ENCODE data around the gene CRYAB. TPM values are rescaled to one million over a fixed set of nuclear protein-coding genes. Genes with fewer than 3 reads are reported as not detected.
A peak's percentile ranks its signal among the peaks of the same experiment; 100 is the strongest.
"Not testable (repeated sequence)": the region's sequence is repeated elsewhere in the genome, so short reads cannot be mapped to it uniquely, and the experiment has no call there.

Gene CRYAB
- polyA plus RNA-seq, 3 donors from 2014 or later = not detected

GRCh38 chr11:111939836-111940604 lies 28.4 kb upstream of the CRYAB start:
- H3K4me1 Mint-ChIP-seq = peaks cover 21 to 41% of the 10 kb centered on the region in 2 donors
- DNase-seq = no peak
- peaks cover 1 to 4% (median 2%) of the 10 kb centered on the region in 3 donors for H3K27me3 Mint-ChIP-seq (ENCODE audit: low read depth in 3 of 3)
- H3K9me3 Mint-ChIP-seq = no peaks in the 10 kb centered on the region
- H3K4me3 Mint-ChIP-seq = no peak overlapping the region
- H3K36me3 Mint-ChIP-seq = no peaks in the 10 kb centered on the region
- no peak overlapping the region for H3K27ac Mint-ChIP-seq

- H3K27ac Mint-ChIP-seq = peak overlapping the region in 4 of 6 donors; percentile 11 to 84 (median 50)
- DNase-seq = peak in 1 of 3 donors; percentile 25
- H3K27me3 Mint-ChIP-seq (ENCODE audit: low read depth in 3 of 3) = peaks cover 1 to 4% (median 2%) of the 10 kb centered on the region in 3 donors
- H3K9me3 Mint-ChIP-seq = no peaks in the 10 kb centered on the region
- H3K4me1 Mint-ChIP-seq = peaks cover 21 to 41% of the 10 kb centered on the region in 2 donors
- H3K4me3 Mint-ChIP-seq = peak overlapping the region; percentile 61 to 82 (median 79)
- H3K36me3 Mint-ChIP-seq = no peaks in the 10 kb centered on the region
Observed at GRCh38 chr11:111938687-111939160, 27.2 kb upstream of the CRYAB start.

- no peaks in the 10 kb centered on the region for H3K9me3 Mint-ChIP-seq
- H3K27me3 Mint-ChIP-seq (ENCODE audit: low read depth in 3 of 3) = peaks cover 1 to 4% (median 2%) of the 10 kb centered on the region in 3 donors
- H3K4me3 Mint-ChIP-seq = peak overlapping the region; percentile 61 to 82 (median 79)
- no peak for DNase-seq
- peak overlapping the region in 3 of 6 donors; percentile 11 to 84 (median 84) for H3K27ac Mint-ChIP-seq
- no peaks in the 10 kb centered on the region for H3K36me3 Mint-ChIP-seq
- H3K4me1 Mint-ChIP-seq = peaks cover 21 to 42% of the 10 kb centered on the region in 2 donors
Observed at GRCh38 chr11:111937844-111938243, 26.3 kb upstream of the CRYAB start.

GRCh38 chr11:111937461-111937769 lies 25.8 kb upstream of the CRYAB start:
- Mint-ChIP-seq H3K4me3 (peak overlapping the region; percentile 71 to 86 (median 82)), H3K27me3 (ENCODE audit: low read depth in 3 of 3) (peaks cover 1 to 4% (median 4%) of the 10 kb centered on the region in 3 donors), H3K27ac (peak overlapping the region in 2 of 6 donors; percentile 30 to 84), H3K9me3 (no peaks in the 10 kb centered on the region), H3K36me3 (no peaks in the 10 kb centered on the region), H3K4me1 (peaks cover 21 to 46% of the 10 kb centered on the region in 2 donors)
- DNase-seq = no peak

- Mint-ChIP-seq H3K36me3 (no peaks in the 10 kb centered on the region), H3K9me3 (no peaks in the 10 kb centered on the region), H3K27me3 (ENCODE audit: low read depth in 3 of 3) (peaks cover 1 to 4% (median 4%) of the 10 kb centered on the region in 3 donors), H3K27ac (peak overlapping the region in 1 of 6 donors; percentile 18), H3K4me1 (peaks cover 21 to 47% of the 10 kb centered on the region in 2 donors), H3K4me3 (peak overlapping the region; percentile 65 to 86 (median 83))
- DNase-seq = no peak
Observed at GRCh38 chr11:111936040-111936540, 24.5 kb upstream of the CRYAB start.

- Mint-ChIP-seq H3K27ac (peak overlapping the region in 2 of 6 donors; percentile 63 to 72), H3K9me3 (no peaks in the 10 kb centered on the region), H3K4me3 (peak overlapping the region; percentile 0 to 86 (median 51))
Observed at GRCh38 chr11:111935317-111936039, 23.9 kb upstream of the CRYAB start.

GRCh38 chr11:111934306-111934705 lies 22.7 kb upstream of the CRYAB start:
- H3K27me3 Mint-ChIP-seq (ENCODE audit: low read depth in 3 of 3) = peaks cover 1 to 4% (median 4%) of the 10 kb centered on the region in 3 donors
- H3K4me1 Mint-ChIP-seq = peaks cover 21 to 47% of the 10 kb centered on the region in 2 donors
- H3K27ac Mint-ChIP-seq = no peak overlapping the region
- no peaks in the 10 kb centered on the region for H3K9me3 Mint-ChIP-seq
- DNase-seq = no peak
- no peaks in the 10 kb centered on the region for H3K36me3 Mint-ChIP-seq
- no peak overlapping the region for H3K4me3 Mint-ChIP-seq

More at GRCh38 chr11:111935317-111936039, 23.9 kb upstream of the CRYAB start:
- Mint-ChIP-seq H3K4me1 (peaks cover 21 to 47% of the 10 kb centered on the region in 2 donors), H3K36me3 (no peaks in the 10 kb centered on the region), H3K27me3 (ENCODE audit: low read depth in 3 of 3) (peaks cover 1 to 4% (median 4%) of the 10 kb centered on the region in 3 donors)
- no peak for DNase-seq

- no peak overlapping the region for H3K27ac Mint-ChIP-seq
- no peak for DNase-seq
- H3K4me3 Mint-ChIP-seq = no peak overlapping the region
- H3K27me3 Mint-ChIP-seq (ENCODE audit: low read depth in 3 of 3) = peaks cover 1 to 4% (median 4%) of the 10 kb centered on the region in 3 donors
- no peaks in the 10 kb centered on the region for H3K9me3 Mint-ChIP-seq
- H3K36me3 Mint-ChIP-seq = no peaks in the 10 kb centered on the region
- peaks cover 20 to 43% of the 10 kb centered on the region in 2 donors for H3K4me1 Mint-ChIP-seq
Observed at GRCh38 chr11:111933872-111934271, 22.3 kb upstream of the CRYAB start.

- not testable (repeated sequence) for H3K9me3 Mint-ChIP-seq; H3K27me3 Mint-ChIP-seq (ENCODE audit: low read depth in 3 of 3); DNase-seq; H3K27ac Mint-ChIP-seq; H3K4me3 Mint-ChIP-seq; H3K36me3 Mint-ChIP-seq
- peaks cover 13 to 37% of the 10 kb centered on the region in 2 donors for H3K4me1 Mint-ChIP-seq
Observed at GRCh38 chr11:111933176-111933575, 21.6 kb upstream of the CRYAB start.

GRCh38 chr11:111932611-111932950 lies 21.0 kb upstream of the CRYAB start:
- H3K27ac Mint-ChIP-seq = no peak overlapping the region
- peak overlapping the region in 1 of 5 donors; percentile 57 for H3K4me3 Mint-ChIP-seq
- peaks cover 0 to 4% (median 4%) of the 10 kb centered on the region in 3 donors for H3K27me3 Mint-ChIP-seq (ENCODE audit: low read depth in 3 of 3)
- no peaks in the 10 kb centered on the region for H3K36me3 Mint-ChIP-seq
- no peak for DNase-seq
- peaks cover 8 to 31% of the 10 kb centered on the region in 2 donors for H3K4me1 Mint-ChIP-seq
- H3K9me3 Mint-ChIP-seq = no peaks in the 10 kb centered on the region

GRCh38 chr11:111930472-111930871 lies 18.9 kb upstream of the CRYAB start:
- Mint-ChIP-seq H3K4me3 (no peak overlapping the region), H3K27me3 (ENCODE audit: low read depth in 3 of 3) (peaks cover 3 to 10% (median 4%) of the 10 kb centered on the region in 3 donors), H3K27ac (no peak overlapping the region), H3K9me3 (no peaks in the 10 kb centered on the region), H3K36me3 (no peaks in the 10 kb centered on the region), H3K4me1 (peaks cover 16 to 30% of the 10 kb centered on the region in 2 donors)
- no peak for DNase-seq

GRCh38 chr11:111926505-111927391 lies 15.2 kb upstream of the CRYAB start:
- Mint-ChIP-seq H3K4me1 (peaks cover 16 to 20% of the 10 kb centered on the region in 2 donors), H3K9me3 (no peaks in the 10 kb centered on the region), H3K36me3 (no peaks in the 10 kb centered on the region), H3K27ac (peak overlapping the region; percentile 70 to 95 (median 92)), H3K27me3 (ENCODE audit: low read depth in 3 of 3) (peaks cover 3 to 11% (median 9%) of the 10 kb centered on the region in 3 donors), H3K4me3 (peak overlapping the region; percentile 84 to 90 (median 87))
- DNase-seq = peak; percentile 97 to 98 (median 97)

GRCh38 chr11:111925953-111926352 lies 14.4 kb upstream of the CRYAB start:
- no peaks in the 10 kb centered on the region for H3K36me3 Mint-ChIP-seq

More at GRCh38 chr11:111925953-111926352, 14.4 kb upstream of the CRYAB start:
- Mint-ChIP-seq H3K27me3 (ENCODE audit: low read depth in 3 of 3) (peaks cover 3 to 11% (median 9%) of the 10 kb centered on the region in 3 donors), H3K27ac (peak overlapping the region in 5 of 6 donors; percentile 54 to 92 (median 89)), H3K4me3 (peak overlapping the region; percentile 33 to 84 (median 69)), H3K4me1 (peaks cover 16 to 20% of the 10 kb centered on the region in 2 donors), H3K9me3 (no peaks in the 10 kb centered on the region)
- DNase-seq = no peak

All from immature natural killer cell (primary cell).